Activated CD4-positive, CD25-positive, alpha-beta regulatory T cell (primary cell): Measurements from ENCODE around the gene NECTIN4.
"Not testable (repeated sequence)": the region's sequence is repeated elsewhere in the genome, so short reads cannot be mapped to it uniquely, and the experiment has no call there.

Source experiments
- DNase-seq, 4 experiments: peaks; one replicate each; lab custom pipeline; 2025; lab: John Stamatoyannopoulos, UW

The NECTIN4 gene

DNA sequence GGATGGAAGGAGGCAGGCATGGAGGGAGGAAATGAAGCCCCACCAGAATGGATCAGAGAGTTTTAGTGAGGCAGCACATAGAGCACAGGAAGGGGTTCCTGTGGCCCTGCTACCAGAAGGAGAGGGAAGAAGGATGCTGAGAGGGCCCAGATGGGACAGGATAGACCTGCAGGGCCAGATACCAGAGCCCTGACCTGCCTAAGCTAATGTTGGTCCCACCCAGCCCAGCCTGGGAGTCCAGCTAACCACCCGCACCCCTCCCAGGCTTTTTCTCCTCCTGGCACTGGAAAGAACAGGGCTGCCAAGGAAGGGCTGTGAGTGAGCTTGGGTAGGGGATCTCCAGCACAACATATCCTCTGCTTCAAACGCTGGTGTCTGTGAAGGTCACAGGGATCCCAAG is 6.9 kb downstream of the NECTIN4 start:
- DNase-seq = no peak

DNA sequence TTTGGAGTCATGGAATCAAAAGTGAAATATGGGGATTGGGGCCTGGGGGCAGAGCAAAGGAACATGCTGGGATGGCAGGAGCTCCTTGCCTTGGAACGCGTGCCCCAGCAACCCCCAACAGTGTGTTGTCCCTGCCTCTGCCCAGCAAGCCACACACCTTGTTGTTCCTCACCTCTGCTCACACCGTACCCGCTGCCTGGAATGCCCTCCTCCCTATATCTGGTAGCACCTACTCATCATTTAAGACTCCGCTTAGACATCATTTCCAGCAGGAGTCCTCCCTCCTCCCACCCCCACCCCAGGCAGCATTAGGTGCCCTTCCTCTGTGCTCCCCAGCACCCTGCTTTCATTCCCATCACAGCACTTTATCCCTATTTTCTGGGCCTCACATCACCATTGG is 7.8 kb downstream of the NECTIN4 start:
- DNase-seq = no peak

GRCh38 chr1:161080441-161081405 is 8.6 kb downstream of the NECTIN4 start:
- DNase-seq = no peak

GRCh38 chr1:161079436-161080110 is 9.8 kb downstream of the NECTIN4 start:
- no peak for DNase-seq

DNA sequence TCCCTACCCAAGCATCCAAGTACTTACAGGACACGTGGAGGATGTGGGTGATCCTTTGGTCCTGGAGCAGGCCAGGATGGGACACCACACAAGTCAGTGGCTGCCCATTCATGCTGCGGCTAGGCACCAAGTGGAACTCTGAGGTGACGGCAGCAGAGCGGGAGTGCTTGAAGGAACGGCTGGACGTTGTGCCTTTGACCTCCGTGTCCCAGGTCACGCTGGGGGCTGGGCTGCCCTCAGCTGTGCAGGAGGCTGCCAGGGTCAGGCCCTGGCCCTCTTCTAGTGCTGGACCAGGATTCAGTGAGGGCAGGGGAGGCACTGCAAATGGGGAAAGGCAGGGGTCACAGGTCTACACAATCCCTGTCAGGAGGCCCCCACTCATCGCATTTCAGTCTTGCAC is 11.9 kb downstream of the NECTIN4 start:
- DNase-seq = no peak

DNA sequence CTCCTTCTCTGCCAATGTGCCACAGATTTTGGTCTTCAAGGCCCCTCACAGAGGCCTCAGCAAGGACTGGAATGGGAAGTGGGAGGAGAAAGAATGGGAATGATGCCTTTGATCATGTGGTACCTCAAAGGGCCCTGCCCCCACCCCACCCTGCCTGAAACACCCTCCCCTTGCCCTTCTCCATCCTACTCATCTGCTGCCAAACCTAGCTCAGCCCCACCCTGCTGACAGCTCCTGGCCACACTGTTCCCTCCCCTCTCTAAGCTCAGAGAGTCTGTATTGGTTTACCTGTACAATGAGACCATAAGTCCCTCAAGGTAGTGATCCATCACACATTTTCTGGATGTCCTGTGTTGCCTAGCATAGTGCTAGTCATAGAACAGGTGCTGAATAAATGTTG is 12.9 kb downstream of the NECTIN4 start:
- DNase-seq = no peak

GRCh38 chr1:161074676-161075368 is 14.5 kb downstream of the NECTIN4 start:
- no peak for DNase-seq

DNA sequence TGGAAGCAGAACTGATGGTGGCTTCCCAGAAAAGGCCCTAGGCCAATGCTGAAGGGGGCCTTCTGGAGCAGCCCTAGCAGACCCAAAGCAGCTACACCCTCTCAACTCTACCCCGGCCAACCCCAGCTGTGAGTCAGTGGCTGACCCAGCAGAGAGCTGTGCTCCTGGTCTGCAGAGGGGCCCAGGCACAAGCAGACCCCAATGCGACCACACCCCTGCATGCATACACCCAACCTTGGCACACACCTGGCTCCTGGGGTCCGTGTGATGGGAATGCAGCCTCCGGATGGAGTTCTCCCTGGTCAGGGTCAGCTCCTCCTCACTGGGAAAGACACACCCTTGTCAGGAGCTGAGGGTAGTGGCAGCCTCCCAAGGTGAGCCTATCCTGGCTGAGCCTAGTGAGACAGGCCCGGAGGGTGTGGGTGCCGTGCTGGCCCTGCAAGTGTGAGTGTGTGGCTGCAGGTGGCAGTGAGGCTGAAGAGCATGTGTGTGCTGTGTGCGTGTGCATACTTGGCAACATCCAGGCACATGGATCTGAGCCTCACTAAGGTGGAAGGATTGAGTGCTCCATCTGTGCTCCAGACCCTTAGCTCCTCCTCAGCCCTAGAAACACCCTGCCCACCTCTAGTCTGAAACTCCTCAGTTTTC is 15.8 kb downstream of the NECTIN4 start:
- DNase-seq = no peak

DNA sequence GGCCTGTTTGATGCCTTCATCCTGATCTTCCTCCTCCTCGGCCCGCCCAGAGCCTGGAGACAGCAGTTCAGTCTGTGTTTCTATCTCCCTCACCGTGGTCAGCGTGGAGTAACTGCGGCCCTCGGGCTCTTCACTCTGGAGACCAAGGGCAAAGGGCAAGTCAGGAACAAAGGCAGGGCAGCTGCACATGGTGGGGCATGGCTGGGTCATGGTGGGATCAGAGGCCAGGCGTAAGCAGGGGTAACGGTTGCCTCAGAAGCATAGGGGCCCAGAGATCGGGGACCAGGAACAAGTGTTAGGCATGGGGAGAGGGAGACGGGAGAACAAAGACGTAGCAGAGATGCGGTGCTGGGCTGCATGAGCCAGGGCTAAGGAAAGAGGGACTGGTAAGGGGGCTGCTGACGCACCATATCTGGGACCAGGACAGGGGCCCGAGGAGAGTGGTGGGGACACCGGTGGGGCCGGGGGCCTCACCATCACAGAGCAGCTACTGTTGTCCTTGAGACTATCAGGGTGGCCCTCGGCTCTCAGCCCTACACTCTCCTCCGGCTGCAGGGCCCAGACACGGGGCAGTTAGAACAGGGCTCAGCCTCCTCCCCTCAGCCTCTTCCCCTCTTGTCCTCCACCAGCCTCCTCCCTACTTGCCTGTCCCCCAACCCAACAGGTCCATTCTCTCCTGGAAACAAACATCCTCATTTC is 16.5 kb downstream of the NECTIN4 start:
- DNase-seq = no peak

GRCh38 chr1:161071886-161072371 is 17.4 kb downstream of the NECTIN4 start:
- DNase-seq = peak in 1 of 4 experiments; percentile 14

DNA sequence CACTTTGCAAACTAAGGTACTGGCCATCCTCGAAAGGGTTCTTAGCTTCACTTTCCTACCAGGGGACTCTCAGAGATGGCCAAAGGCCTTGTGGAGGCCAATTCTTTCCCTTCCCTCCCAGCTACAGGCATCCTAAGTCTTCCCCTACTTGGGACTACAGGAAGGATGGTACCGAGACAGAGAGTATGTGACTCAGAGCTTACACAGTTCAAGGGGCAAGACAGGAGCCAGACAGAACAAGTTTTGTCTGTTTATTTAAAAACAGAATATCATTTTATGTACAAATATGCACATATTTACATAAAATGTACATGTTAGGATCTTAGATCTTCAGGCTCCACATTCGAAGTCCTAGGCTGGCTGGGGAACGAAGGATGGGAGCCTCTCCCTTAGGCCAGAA is 18.6 kb downstream of the NECTIN4 start:
- no peak for DNase-seq

GRCh38 chr1:161069731-161070270 is 19.6 kb downstream of the NECTIN4 start, which contains the start of gene ARHGAP30:
Gene ARHGAP30, minus strand, starts transcription at chr1:161069891. Its CDS starts 267 bp downstream, at chr1:161069624.
- peak; percentile 43 to 81 (median 64) for DNase-seq

DNA sequence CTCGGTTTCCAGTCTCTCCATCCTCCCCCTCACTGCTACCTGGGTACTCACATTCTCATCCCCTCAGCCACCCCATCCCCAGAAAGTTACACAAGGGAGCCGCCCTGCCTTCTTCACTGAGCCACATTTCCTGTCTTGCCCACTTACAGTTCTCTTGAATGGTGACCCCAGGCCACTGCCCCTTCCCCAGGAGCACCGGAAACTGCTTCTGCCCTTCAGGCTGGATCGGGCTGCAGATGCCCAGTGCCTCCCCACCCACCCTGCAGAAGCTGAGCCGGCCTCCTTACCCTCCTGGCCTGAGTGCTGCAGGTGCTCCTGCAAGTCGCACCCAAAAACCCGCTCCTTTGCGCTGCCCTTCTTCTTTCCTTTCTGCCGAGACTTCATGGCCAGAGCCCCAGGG is 20.1 kb downstream of the NECTIN4 start:
- no peak for DNase-seq

DNA sequence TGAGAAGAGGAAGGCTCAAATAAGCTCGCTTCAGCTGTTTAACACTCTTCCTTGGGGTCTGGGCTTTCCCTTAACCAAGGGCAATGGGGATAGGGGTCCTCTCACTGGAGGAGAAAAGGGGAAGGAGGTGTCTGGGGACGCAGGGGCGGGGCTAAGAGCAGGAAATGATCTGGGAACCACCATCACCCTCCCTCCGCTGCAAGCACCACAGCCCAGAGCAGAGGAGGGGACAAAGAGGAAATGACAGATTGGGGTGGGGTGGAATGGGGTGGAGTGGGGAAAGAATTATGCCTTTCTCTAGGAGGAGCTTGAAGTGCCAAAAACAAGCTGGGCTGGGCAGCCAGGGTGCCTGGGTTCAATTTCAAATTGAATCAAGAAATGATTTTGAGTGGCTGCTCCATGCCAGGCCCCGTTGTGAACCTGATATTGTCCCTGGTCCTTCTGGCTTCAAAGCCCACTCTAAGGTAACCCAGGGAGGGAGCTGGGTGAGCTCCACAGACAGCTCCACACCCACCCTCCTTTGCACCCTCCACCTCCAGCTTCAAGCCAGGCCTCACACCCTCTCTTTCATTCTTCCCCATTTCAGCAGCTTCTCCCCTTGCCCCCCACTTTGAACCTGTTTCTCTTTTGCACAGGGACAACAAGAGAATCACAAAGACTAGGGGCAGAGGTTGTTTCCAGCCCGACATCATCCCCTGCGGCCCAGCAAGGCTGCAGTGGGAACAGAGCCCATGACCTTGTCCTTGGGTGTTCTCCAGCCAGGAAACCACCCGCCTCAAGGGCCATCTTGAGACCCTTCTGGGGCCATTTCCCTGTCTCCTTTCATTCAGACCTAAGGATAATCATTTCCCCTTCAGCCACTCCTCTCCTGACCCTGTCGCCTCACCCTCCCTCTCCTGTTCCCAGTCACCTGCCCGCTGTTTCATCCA is 20.8 kb downstream of the NECTIN4 start:
- peak; percentile 32 to 61 (median 54) for DNase-seq

DNA sequence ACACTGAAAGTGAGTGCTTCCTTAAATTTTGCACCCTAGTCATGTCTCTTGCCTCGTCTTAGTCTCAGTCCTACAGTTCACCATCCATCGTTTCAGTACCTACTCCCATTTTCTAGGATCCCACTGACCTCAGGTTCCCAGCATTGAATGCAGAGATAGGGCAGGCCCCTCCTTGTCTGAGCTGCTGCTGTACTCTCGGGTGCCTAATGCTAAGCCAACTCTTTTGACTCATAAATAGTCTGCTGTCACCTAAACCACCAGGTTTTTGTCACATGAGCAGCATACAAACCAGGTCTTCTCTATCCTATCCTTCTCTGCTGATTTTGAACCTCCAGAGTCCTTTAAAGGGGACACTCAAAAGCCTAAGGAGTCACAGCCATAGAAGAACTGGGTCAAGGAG is 22.7 kb downstream of the NECTIN4 start:
- DNase-seq = no peak

DNA sequence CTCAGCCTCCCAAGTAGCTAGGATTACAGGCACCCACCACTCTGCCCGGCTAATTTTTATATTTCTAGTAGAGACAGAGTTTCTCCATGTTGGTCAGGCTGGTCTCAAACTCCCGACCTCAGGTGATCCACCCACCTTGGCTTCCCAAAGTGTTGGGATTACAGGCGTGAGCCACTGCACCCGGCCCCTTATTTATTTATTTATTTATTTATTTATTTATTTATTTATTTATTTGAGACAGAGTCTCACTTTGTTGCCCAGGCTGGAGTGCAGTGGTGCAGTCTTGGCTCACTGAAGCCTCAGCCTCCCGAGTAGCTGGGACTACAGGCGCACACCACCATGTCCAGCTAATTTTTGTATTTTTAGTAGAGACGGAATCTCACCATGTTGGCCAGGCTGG is 23.7 kb downstream of the NECTIN4 start:
- not testable (repeated sequence) for DNase-seq

GRCh38 chr1:161063936-161064335 is 25.4 kb downstream of the NECTIN4 start:
- DNase-seq = not testable (repeated sequence)

DNA sequence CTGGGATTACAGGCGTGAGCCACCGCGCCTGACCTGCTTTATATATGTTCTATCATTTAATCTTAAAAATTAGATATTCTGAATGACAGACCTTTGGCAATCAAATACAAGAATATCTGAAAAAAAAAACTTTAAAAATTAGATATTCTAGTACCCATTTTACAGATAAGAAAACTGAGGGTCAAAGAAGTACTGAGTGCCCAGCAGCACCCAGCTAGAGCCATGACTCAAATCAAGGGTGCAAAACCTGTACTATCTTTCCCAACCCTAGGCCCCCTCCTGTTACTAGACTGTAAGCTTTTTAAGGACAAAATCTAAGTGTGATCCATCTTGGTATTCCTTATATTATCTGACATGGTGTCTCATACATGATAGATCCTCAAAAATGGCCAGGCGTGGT is 27.9 kb downstream of the NECTIN4 start:
- DNase-seq = no peak

DNA sequence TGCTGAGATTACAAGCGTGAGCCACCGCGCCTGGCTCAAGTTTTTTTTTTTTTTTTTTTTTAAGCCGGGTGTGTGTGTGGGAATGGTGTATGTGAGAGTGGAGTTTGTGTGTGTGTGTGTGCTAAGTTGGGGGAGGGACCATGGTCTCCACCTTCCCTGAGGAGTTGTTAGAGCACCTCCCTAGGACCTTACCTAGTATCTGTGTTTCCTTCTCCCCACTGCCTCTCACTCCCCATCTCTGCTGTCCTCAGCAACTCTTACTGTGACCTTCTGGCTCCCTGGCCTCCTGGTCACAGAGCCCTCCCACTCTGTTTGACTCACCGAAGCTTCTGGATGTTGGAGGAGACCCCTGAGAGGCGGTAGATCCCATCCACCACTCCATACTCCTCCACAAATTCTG is 30.1 kb downstream of the NECTIN4 start:
- DNase-seq = no peak

GRCh38 chr1:161054805-161055204 is 34.6 kb downstream of the NECTIN4 start:
- DNase-seq = no peak
